HCT116 (cell line): Measurements from ENCODE around the gene FRMPD1.

ENCODE experiments used
- CTCF ChIP-seq, 3 experiments: fragments of 200-600 bp in 1 of 3; sonication (generic) in 1 of 3; IDR thresholded peaks in 2 of 3; conservative IDR thresholded peaks in 1 of 3; 2 replicates each; pipeline ENCODE4 v1.5.1; 2012 to 2017; ENCODE audit warnings: low read depth in 2 of 3, low read length in 2 of 3, antibody characterized with exemption in 1 of 3, borderline replicate concordance in 1 of 3, control low read depth in 1 of 3, mild to moderate bottlenecking in 1 of 3, mixed read lengths in 1 of 3, mixed run types in 1 of 3, moderate library complexity in 1 of 3; ENCODE audit not compliant: insufficient read depth in 1 of 3
- POLR2AphosphoS5 ChIP-seq: IDR thresholded peaks from 2 replicates; pipeline ENCODE4 v1.6.1; 2011; ENCODE audit warnings: mild to moderate bottlenecking, low read depth, low read length, moderate library complexity
- ZBTB33 ChIP-seq: IDR thresholded peaks from 2 replicates; pipeline ENCODE4 v1.6.1; 2011; ENCODE audit warnings: mild to moderate bottlenecking, low read length, moderate library complexity; ENCODE audit not compliant: insufficient replicate concordance; ENCODE audit errors: extremely low read depth

GRCh38 chr9:37619806-37620205 is 30.9 kb upstream of the FRMPD1 start:
- TF ChIP-seq CTCF (IDR thresholded peaks at IDR 0.05 in 2 of 3, conservative IDR thresholded peaks at IDR 0.05 in 1 of 3; ENCODE audit: borderline replicate concordance in 1 of 3, insufficient read depth in 1 of 3, low read depth in 2 of 3, low read length in 2 of 3) (no peak), POLR2AphosphoS5 (no peak), ZBTB33 (no peak)
